ENCODE results near the gene KPNA2. TPM values are rescaled to one million over a fixed set of nuclear protein-coding genes. Genes with fewer than 3 reads are reported as not detected.

Gene KPNA2
- total and polyA plus RNA-seq, 2 of the 13 experiments (the other 11 are each of a cell fraction or from before 2014, with no cell fraction given), result 111 to 305 TPM

GRCh38 chr17:67990909-67991308, 44.6 kb upstream of the KPNA2 start:
- no peaks in the 10 kb centered on the region for H3K9me3 ChIP-seq (ENCODE audit: low read length)
- H3K79me2 ChIP-seq (ENCODE audit: insufficient read depth, low read length), result no peaks in the 10 kb centered on the region
- H3K4me2 ChIP-seq (ENCODE audit: low read depth, low read length), result no peak overlapping the region
- H3K4me1 ChIP-seq (ENCODE audit: insufficient read depth, low read length), result peaks cover 26% of the 10 kb centered on the region
- CTCF ChIA-PET (ENCODE audit: low intra/inter-chr PET ratio, low total read pairs), result no interaction called here
- no peak for DNase-seq (ENCODE audit: low spot score)
- whole genome bisulfite sequencing (ENCODE audit: low lambda C conversion rate), result 95% methylated on average over 4 of the region's 4 CpGs
- no peak for FAIRE-seq
- H4K20me1 ChIP-seq (ENCODE audit: insufficient read depth, low read length), result no peaks in the 10 kb centered on the region
- in situ Hi-C loops (cut with HindIII; ENCODE audit: extremely low pct_ligation_motif_present, low pct_unique_long_range_greater_than_20kb) (no loop called here), intact Hi-C loops (cut with micrococcal nuclease; ENCODE audit: unreplicated experiment) (no loop called here)
- BruUV-seq (replicated peaks), result no TSS peak
- ATAC-seq, result no peak
- POLR2A ChIA-PET, result interaction anchor here (0.9 kb wide), 1 partner anchor 29 kb away, joined by 3 read pairs; no protein-coding TSS in a partner anchor
- H2AFZ ChIP-seq (ENCODE audit: low read length), result no peak overlapping the region
- H3K27ac ChIP-seq (ENCODE audit: extremely low read length, insufficient read depth, low read length), result no peak overlapping the region
- H3K36me3 ChIP-seq (replicated peaks in 1 of 2; ENCODE audit: control insufficient read depth in 1 of 2, insufficient read depth in 2 of 2, low read length in 2 of 2), result no peaks in the 10 kb centered on the region
- no peak for TF ChIP-seq ZNF503 (CRISPR knock-in tag; IDR thresholded peaks at IDR 0.05)
- no peak for TF ChIP-seq NFKBIZ (CRISPR knock-in tag; IDR thresholded peaks at IDR 0.05)
- no peak for TF ChIP-seq ZNF264 (CRISPR knock-in tag; IDR thresholded peaks at IDR 0.05)
- no peak for TF ChIP-seq SKI (IDR thresholded peaks at IDR 0.05; ENCODE audit: partially characterized antibody)
- no peak for TF ChIP-seq CENPT (CRISPR knock-in tag; IDR thresholded peaks at IDR 0.05; ENCODE audit: low read depth)
- TF ChIP-seq ZBTB1 (CRISPR knock-in tag; IDR thresholded peaks at IDR 0.05; ENCODE audit: borderline replicate concordance), result no peak
- no peak for TF ChIP-seq MXD3 (CRISPR knock-in tag; IDR thresholded peaks at IDR 0.05)
- no peak for TF ChIP-seq GLMP (CRISPR knock-in tag; IDR thresholded peaks at IDR 0.05; ENCODE audit: borderline replicate concordance)
- TF ChIP-seq ZKSCAN8 (CRISPR knock-in tag; IDR thresholded peaks at IDR 0.05; ENCODE audit: borderline replicate concordance), result no peak
- no peak for TF ChIP-seq REL (CRISPR knock-in tag; conservative IDR thresholded peaks at IDR 0.05)
- no peak for TF ChIP-seq MXI1 (IDR thresholded peaks at IDR 0.05; ENCODE audit: borderline replicate concordance, low read depth, low read length)
- no peak for TF ChIP-seq ZNF296 (CRISPR knock-in tag; conservative IDR thresholded peaks at IDR 0.05)
- no peak for TF ChIP-seq ZNF382 (CRISPR knock-in tag; IDR thresholded peaks at IDR 0.05; ENCODE audit: borderline replicate concordance)
- no peak for TF ChIP-seq SIX1 (CRISPR knock-in tag; IDR thresholded peaks at IDR 0.05; ENCODE audit: borderline replicate concordance)
- TF ChIP-seq CCDC6 (CRISPR knock-in tag; IDR thresholded peaks at IDR 0.05), result no peak
- TF ChIP-seq ZBTB20 (CRISPR knock-in tag; IDR thresholded peaks at IDR 0.05; ENCODE audit: borderline replicate concordance, low read depth), result no peak
- no peak for TF ChIP-seq RFXANK (CRISPR knock-in tag; IDR thresholded peaks at IDR 0.05)
- no peak for TF ChIP-seq NFE2 (CRISPR knock-in tag; IDR thresholded peaks at IDR 0.05)
- no peak for TF ChIP-seq CREB1 (IDR thresholded peaks at IDR 0.05)
- no peak for TF ChIP-seq CREB1 (CRISPR knock-in tag; IDR thresholded peaks at IDR 0.05)
- H3K27me3 ChIP-seq (ENCODE audit: control insufficient read depth in 1 of 2, insufficient read depth in 2 of 2, low read length in 2 of 2), result peaks cover 0 to 6% of the 10 kb centered on the region in 2 experiments; a peak in 1 of 5 replicates
- H3K4me3 ChIP-seq (replicated peaks in 1 of 3; ENCODE audit: insufficient read depth in 1 of 3, low read depth in 2 of 3, low read length in 3 of 3), result no peak overlapping the region
- H3K9ac ChIP-seq (ENCODE audit: insufficient read depth, low read depth, low read length), result no peak overlapping the region

Data from HepG2 (cell line).